Activated CD4-positive, alpha-beta memory T cell treated with anti-CD3 and anti-CD28 coated beads, Interleukin-2, amount 10 ng/mL, durations not matched to agents 7 days and 5 days (primary cell): Measurements from ENCODE around the gene CD6. TPM values are rescaled to one million over a fixed set of nuclear protein-coding genes. Genes with fewer than 3 reads are reported as not detected.
A peak's percentile ranks its signal among the peaks of the same experiment; 100 is the strongest.

ENCODE experiments used
- CTCF ChIA-PET: fragments of 350-600 bp; sonication (Branson Sonifier 250); formaldehyde crosslinking; loops from one replicate; lab custom pipeline; 2021; ENCODE audit warnings: antibody characterized with exemption, inconsistent platforms; lab: Charles Lee
- POLR2A ChIA-PET: fragments of 350-600 bp; sonication (Branson Sonifier 250); formaldehyde crosslinking; loops from one replicate; lab custom pipeline; 2021; ENCODE audit warnings: antibody characterized with exemption; lab: Charles Lee
- DNase-seq: peaks from one replicate; pipeline ENCODE4 v3.0.0-alpha.2; 2020
- H3K27ac Mint-ChIP-seq: one replicate; pipeline ENCODE4 v1.8.0; 2021; ENCODE audit warnings: mild to moderate bottlenecking, mixed read lengths
- H3K27me3 Mint-ChIP-seq: one replicate; pipeline ENCODE4 v1.8.0; 2021; ENCODE audit warnings: mixed read lengths
- H3K36me3 Mint-ChIP-seq: one replicate; pipeline ENCODE4 v1.8.0; 2021; ENCODE audit warnings: low read depth, mixed read lengths
- H3K4me1 Mint-ChIP-seq: one replicate; pipeline ENCODE4 v1.8.0; 2021; ENCODE audit warnings: mixed read lengths
- H3K4me3 Mint-ChIP-seq: one replicate; pipeline ENCODE4 v1.8.0; 2021; ENCODE audit warnings: mild to moderate bottlenecking, mixed read lengths
- H3K9me3 Mint-ChIP-seq: one replicate; pipeline ENCODE4 v1.8.0; 2021; ENCODE audit warnings: mixed read lengths
- total RNA-seq, 2 experiments: library from RNA; stranded (reverse); gene quantifications; one replicate each; pipeline ENCODE4 v1.2.3, GENCODE V29; 2021

Gene CD6
- total RNA-seq, 2 experiments from 2014 or later, result 293 to 299 TPM

DNA sequence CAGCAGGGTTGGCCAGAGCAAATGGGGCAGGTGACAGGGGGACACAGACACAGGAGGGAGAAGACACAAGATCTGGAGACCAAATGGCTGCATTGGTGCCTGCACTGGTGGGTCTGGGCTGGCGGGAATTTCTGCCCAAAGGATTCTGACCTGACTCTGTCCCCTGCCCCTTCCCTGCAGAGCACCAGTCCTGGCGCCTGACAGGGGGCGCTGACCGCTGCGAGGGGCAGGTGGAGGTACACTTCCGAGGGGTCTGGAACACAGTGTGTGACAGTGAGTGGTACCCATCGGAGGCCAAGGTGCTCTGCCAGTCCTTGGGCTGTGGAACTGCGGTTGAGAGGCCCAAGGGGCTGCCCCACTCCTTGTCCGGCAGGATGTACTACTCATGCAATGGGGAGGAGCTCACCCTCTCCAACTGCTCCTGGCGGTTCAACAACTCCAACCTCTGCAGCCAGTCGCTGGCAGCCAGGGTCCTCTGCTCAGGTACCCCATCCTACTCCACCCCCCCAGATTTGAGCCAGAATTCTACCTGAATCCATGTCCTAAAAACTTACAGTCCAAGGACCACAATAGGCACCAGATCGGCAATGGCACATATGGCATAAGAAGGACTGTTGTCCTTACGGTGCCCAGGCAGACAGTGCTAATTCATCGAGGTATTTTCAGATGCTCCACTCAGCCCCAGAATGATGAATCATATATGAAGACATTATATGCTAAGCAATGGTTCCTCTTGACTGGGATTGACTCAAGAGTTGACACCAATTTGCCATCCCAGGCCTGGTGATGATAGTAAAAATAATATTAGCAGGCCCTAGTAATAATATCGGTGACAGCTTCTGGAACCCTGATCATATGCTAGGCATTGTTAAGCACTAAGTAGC, 38.2 kb downstream of the CD6 start:
- Mint-ChIP-seq H3K9me3 (no peaks in the 10 kb centered on the region), H3K27me3 (no peaks in the 10 kb centered on the region), H3K27ac (peak overlapping the region; percentile 50), H3K36me3 (peaks cover 73% of the 10 kb centered on the region), H3K4me1 (peaks cover 42% of the 10 kb centered on the region), H3K4me3 (no peak overlapping the region)
- no peak for DNase-seq
- ChIA-PET CTCF (interaction anchor here (0.6 to 1.2 kb wide), 2 partner anchors 67 to 376 kb away, joined by 3 read pairs; no protein-coding TSS in a partner anchor), POLR2A (interaction anchor here (1.1 to 4.1 kb wide), 5 partner anchors 8 to 33 kb away, joined by 3 to 13 read pairs (median 5); no protein-coding TSS in a partner anchor)

DNA sequence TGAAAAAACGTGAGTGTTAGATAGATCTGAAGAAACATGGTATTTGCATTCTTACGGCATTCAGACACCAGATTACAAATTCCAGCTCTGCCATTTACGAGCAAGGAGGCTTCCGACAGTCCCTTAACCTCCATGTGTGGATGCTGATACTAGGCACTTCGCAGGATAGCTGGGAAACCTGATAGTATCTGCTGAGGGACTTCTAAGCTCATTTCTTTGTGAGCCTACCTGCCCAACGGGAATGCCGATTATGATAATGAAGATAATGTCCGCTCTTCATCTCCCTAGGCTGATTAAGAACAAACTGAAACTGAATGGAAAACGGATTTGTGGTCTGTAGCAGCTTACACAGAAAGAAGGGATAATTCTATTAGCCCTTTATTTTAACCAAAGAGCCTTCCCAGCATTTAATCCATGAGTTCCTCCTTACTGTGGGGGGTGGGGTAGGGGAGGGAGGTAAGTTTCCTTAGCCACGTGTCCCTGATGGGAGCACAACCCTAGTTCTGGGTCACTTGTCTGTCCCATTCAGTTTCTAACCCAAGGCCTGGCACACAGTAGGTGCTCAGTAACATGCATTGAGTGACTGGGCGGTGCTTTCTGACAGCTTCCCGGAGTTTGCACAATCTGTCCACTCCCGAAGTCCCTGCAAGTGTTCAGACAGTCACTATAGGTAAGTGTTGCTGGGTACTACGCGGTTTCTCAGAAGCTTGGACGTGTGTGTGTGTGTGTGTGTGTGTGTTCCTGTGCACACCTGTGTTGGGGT, 39.2 kb downstream of the CD6 start:
- no peak overlapping the region for H3K4me3 Mint-ChIP-seq
- H3K36me3 Mint-ChIP-seq, result peaks cover 81% of the 10 kb centered on the region
- CTCF ChIA-PET, result interaction anchor here (0.6 to 1.2 kb wide), 2 partner anchors 66 to 375 kb away, joined by 3 read pairs; no protein-coding TSS in a partner anchor
- peak overlapping the region; percentile 4 for H3K27ac Mint-ChIP-seq
- POLR2A ChIA-PET, result interaction anchor here (0.7 to 4.1 kb wide), 8 partner anchors 8 to 97 kb away, joined by 3 to 13 read pairs (median 4); partner anchors contain the start of gene TMEM109
- no peaks in the 10 kb centered on the region for H3K27me3 Mint-ChIP-seq
- H3K9me3 Mint-ChIP-seq, result no peaks in the 10 kb centered on the region
- DNase-seq, result no peak
- H3K4me1 Mint-ChIP-seq, result peaks cover 32% of the 10 kb centered on the region

DNA sequence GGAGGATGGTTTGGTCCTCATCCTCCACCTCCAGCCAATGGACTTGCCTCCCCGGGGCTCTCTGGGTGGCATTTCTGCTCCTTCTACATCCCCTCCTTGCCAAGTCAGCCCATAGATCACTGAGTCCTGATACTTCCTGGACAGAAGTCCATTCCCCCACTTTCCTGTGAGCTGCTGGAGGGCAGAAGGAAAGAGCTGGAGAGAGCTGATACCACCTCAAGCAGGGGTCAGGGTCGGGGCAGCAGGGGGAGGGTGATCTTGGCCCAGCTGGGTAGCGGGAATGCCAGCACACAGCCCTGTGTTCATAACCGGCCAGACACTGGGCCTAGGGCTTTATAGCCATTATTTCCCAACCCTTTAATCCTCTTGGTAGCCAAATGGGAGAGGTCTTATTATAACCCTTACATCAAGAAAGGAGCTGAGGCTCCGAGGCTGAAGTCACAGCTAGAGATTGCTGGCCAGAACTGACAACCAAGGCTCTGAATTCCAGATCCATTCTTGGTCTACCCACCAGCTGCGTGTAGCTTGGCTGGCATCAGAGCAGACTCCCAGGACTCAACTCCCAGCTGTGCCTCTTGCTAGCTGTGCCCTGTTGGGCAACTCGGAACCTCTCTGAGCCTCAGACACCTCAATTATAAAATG, 39.9 kb downstream of the CD6 start:
- Mint-ChIP-seq H3K27me3 (no peaks in the 10 kb centered on the region), H3K36me3 (peaks cover 84% of the 10 kb centered on the region), H3K27ac (peak overlapping the region; percentile 4), H3K4me1 (peaks cover 29% of the 10 kb centered on the region), H3K9me3 (no peaks in the 10 kb centered on the region), H3K4me3 (no peak overlapping the region)
- DNase-seq, result no peak
- ChIA-PET CTCF (interaction anchor here (0.9 kb wide), 1 partner anchor 180 kb away, joined by 3 read pairs; no protein-coding TSS in a partner anchor), POLR2A (interaction anchor here (0.9 to 4.1 kb wide), 8 partner anchors 9 to 98 kb away, joined by 3 to 13 read pairs (median 4); partner anchors contain the start of gene TMEM109)

DNA sequence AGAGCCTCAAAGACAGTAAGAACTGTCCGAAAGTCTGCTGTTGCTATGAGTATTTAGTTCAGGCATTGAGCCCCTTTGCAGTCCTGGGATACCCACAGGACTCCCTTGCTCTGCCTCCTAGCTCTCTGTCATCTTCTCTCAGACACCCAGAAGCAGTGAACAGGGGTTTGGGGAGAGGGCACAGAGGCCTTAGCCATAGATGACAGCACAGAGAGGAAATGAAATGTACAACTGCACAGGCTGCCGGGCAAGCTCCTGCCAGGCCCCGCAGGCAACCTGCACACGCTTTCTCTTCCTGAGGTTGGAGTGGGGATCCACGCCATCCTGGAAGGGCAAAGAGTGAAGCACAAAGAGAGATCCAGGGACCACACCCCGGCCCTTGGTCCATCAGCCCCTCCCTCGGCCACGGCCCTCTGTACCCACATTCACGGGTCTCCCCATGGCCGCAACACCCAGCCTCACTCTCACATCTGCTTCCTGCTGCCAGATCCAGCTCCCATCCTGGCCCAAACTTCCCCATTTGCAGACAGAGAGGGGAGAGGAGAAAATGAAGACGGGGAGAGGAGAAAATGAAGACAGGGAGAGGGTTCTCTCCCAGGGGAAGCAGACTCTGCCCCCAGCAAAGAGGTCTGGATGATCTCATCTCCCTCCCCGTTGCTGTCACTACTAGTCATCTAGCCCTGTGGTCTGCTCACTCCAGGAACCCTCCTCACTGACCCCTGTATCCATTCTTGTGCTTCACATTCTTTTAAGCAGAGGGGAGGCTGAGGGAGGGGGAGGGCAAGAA, 40.7 kb downstream of the CD6 start:
- Mint-ChIP-seq H3K36me3 (peaks cover 84% of the 10 kb centered on the region), H3K4me1 (peaks cover 22% of the 10 kb centered on the region), H3K9me3 (no peaks in the 10 kb centered on the region), H3K27ac (peak overlapping the region; percentile 30), H3K4me3 (no peak overlapping the region), H3K27me3 (no peaks in the 10 kb centered on the region)
- no peak for DNase-seq
- CTCF ChIA-PET, result interaction anchor here (0.9 kb wide), 1 partner anchor 181 kb away, joined by 3 read pairs; no protein-coding TSS in a partner anchor
- POLR2A ChIA-PET, result interaction anchor here (0.9 to 4.1 kb wide), 9 partner anchors 8 to 99 kb away, joined by 3 to 13 read pairs (median 4); partner anchors contain the start of gene TMEM109

DNA sequence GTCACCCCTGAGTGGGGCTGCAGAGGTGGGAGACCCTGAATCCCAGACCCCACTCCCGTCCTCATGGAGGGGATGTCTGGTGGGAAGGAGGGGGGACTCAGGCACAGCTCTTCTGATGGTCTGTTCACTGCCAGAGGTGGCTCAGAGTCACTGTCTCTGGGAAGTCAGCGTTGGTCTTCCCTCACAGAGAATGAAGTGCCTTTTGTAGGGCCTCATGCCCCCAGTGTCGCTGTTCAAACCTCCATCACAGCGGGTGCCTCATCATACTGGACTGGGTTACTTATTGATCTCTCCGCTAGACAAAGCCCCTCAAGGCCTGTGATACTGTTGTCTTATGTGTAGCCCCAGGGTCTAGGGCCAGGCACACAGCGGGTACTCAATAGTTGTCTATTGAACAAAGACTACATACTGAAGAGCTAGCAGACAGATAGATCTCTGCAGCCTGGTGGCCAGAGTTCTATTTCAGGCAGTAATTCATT, 41.3 kb downstream of the CD6 start:
- no peaks in the 10 kb centered on the region for H3K9me3 Mint-ChIP-seq
- no peaks in the 10 kb centered on the region for H3K27me3 Mint-ChIP-seq
- DNase-seq, result no peak
- CTCF ChIA-PET, result no interaction called here
- peaks cover 19% of the 10 kb centered on the region for H3K4me1 Mint-ChIP-seq
- peak overlapping the region; percentile 30 for H3K27ac Mint-ChIP-seq
- POLR2A ChIA-PET, result interaction anchor here (1.8 to 2.4 kb wide), 2 partner anchors 8 to 24 kb away, joined by 4 to 6 read pairs; no protein-coding TSS in a partner anchor
- H3K4me3 Mint-ChIP-seq, result no peak overlapping the region
- H3K36me3 Mint-ChIP-seq, result peaks cover 87% of the 10 kb centered on the region

DNA sequence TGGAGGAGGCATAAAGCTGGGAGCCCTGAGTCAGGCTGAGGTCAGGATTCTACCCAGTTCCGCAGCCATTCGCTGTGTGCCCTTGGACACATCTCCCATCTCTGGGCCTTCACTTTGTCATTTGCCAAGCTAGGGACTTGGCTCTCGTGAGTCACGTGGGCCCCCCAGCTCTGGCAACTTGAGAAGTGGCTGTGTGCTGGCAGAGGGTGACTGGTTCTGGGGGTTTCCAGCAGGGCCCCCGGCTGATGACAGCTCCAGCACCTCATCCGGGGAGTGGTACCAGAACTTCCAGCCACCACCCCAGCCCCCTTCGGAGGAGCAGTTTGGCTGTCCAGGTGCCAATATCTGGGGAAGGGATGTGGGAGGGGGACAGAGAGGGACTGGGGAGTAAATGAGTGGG, 46.6 kb downstream of the CD6 start:
- peaks cover 43% of the 10 kb centered on the region for H3K4me1 Mint-ChIP-seq
- H3K27ac Mint-ChIP-seq, result peak overlapping the region; percentile 64
- no peaks in the 10 kb centered on the region for H3K9me3 Mint-ChIP-seq
- no peak overlapping the region for H3K4me3 Mint-ChIP-seq
- no peaks in the 10 kb centered on the region for H3K27me3 Mint-ChIP-seq
- no peak for DNase-seq
- CTCF ChIA-PET, result interaction anchor here (1.1 kb wide), 1 partner anchor 111 kb away, joined by 3 read pairs; no protein-coding TSS in a partner anchor
- peaks cover 90% of the 10 kb centered on the region for H3K36me3 Mint-ChIP-seq
- POLR2A ChIA-PET, result interaction anchor here (0.8 to 13.7 kb wide), 7 partner anchors 8 to 96 kb away, joined by 3 to 265 read pairs (median 4); no protein-coding TSS in a partner anchor

DNA sequence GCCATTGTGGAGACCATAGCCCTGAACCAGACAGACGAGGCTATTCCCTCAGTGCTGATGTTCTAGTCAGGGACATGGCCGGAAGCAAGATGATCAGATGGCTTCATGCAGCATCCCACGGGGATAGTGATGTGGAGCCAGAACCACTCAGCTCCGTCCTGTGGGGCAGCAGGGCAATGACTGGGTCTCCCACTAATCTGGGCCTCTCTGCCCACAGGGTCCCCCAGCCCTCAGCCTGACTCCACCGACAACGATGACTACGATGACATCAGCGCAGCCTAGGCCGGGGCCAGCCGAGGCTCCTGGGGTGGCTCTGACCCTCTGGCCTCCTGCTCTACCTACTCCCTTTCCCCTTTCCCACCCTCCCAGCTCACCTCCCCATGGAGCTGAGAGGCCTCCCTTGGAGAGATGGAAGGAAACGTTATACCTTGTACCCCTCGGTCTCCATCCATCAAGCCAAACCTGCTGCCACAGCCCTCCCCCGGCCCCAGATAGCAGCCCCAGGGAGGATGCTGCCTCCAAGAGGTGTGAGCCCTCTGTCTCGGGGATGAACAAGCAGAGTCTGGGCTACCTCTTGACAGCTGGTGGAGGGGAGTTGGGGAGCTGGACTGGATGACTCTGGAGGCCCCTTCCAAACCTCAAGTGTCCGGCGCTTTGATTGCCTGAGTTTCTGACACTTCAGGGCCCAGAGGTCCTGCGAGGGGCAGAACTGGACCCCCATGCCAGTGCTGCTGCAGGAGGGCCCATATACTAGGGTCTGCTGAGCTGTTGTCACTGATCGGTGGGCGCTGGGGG, 47.8 kb downstream of the CD6 start:
- CTCF ChIA-PET, result interaction anchor here (1.0 to 1.1 kb wide), 2 partner anchors 14 to 110 kb away, joined by 3 to 4 read pairs; no protein-coding TSS in a partner anchor
- Mint-ChIP-seq H3K27me3 (no peaks in the 10 kb centered on the region), H3K36me3 (peaks cover 79% of the 10 kb centered on the region), H3K4me3 (no peak overlapping the region), H3K4me1 (peaks cover 53% of the 10 kb centered on the region), H3K9me3 (no peaks in the 10 kb centered on the region), H3K27ac (no peak overlapping the region)
- POLR2A ChIA-PET, result interaction anchor here (0.8 to 13.7 kb wide), 13 partner anchors 8 to 109 kb away, joined by 3 to 265 read pairs (median 4); no protein-coding TSS in a partner anchor
- no peak for DNase-seq

DNA sequence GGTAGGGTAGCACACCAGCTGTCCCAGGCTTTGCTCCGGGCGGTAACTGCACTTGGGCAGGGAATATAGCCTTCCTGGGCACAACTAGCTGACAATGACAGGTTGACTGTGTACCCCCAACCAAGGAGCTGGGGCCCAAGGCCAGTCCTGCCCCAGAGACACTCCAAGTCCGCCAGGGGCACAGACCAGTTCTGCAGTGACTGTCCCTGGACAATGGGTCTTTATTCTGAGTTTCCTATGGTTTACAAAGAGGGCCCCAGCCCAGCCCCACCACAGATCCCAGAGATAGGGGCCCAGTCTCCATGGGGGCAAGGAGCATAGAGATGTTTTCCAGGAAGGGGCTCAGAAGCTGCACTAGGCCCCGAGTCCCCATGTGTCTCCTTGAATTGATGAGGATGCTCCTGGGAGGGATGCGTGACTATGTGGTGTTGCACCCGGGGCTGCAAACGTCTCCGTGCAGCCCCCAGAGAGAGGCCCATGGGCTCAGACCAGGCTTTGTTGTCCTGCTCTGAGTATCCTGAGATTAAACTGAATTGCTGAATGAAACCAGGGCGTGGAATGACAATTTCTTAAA, 48.4 kb downstream of the CD6 start:
- Mint-ChIP-seq H3K36me3 (peaks cover 77% of the 10 kb centered on the region), H3K9me3 (no peaks in the 10 kb centered on the region), H3K27me3 (no peaks in the 10 kb centered on the region), H3K27ac (peak overlapping the region; percentile 49), H3K4me1 (peaks cover 60% of the 10 kb centered on the region), H3K4me3 (no peak overlapping the region)
- CTCF ChIA-PET, result no interaction called here
- POLR2A ChIA-PET, result interaction anchor here (0.8 to 13.7 kb wide), 11 partner anchors 8 to 82 kb away, joined by 3 to 265 read pairs (median 4); partner anchors contain the start of gene CD5
- DNase-seq, result no peak

DNA sequence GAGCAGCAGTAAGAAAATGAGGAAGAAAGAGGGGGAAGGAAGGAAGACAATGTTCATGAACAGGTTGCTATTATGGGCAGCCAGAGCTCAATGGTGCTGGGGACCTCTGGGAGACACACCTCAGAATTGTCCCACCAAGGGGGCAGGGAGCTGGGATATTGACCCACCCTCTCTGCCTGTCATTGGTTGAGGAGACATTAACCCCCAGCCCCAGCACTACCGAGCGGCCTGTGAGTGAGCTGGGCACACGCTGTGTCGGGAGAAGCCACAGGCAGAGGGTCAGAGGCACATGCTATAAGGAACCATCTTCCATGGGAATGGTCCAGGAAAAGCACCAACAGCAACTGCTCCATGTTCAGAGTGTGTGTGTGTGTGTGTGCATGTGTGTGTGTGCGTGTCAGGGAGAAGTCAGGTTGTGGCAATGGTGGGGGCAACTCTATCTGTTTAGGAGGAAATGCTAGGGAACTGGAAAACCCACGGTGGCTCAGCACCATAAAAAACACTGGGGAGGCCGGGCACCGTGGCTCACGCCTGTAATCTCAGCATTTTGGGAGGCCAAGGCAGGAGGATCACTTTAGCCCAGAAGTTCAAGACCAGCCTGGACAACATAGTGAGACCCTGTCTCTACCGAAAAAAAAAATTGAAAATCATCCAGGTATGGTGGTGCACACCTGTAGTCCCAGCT, 49.2 kb downstream of the CD6 start:
- H3K9me3 Mint-ChIP-seq, result no peaks in the 10 kb centered on the region
- POLR2A ChIA-PET, result interaction anchor here (1.0 to 13.7 kb wide), 9 partner anchors 9 to 81 kb away, joined by 3 to 265 read pairs (median 4); partner anchors contain the start of gene CD5
- peaks cover 75% of the 10 kb centered on the region for H3K36me3 Mint-ChIP-seq
- CTCF ChIA-PET, result interaction anchor here (0.6 kb wide), 1 partner anchor 22 kb away, joined by 3 read pairs; no protein-coding TSS in a partner anchor
- peak overlapping the region; percentile 91 for H3K27ac Mint-ChIP-seq
- no peaks in the 10 kb centered on the region for H3K27me3 Mint-ChIP-seq
- no peak for DNase-seq
- H3K4me3 Mint-ChIP-seq, result peak overlapping the region; percentile 38
- peaks cover 68% of the 10 kb centered on the region for H3K4me1 Mint-ChIP-seq
